Measurements from ENCODE around the gene TMA7. TPM values are rescaled to one million over a fixed set of nuclear protein-coding genes. Genes with fewer than 3 reads are reported as not detected.
A peak's percentile ranks its signal among the peaks of the same experiment; 100 is the strongest.

The TMA7 gene
- total and polyA plus RNA-seq, 2 of the 13 experiments (the other 11 are each of a cell fraction or from before 2014, with no cell fraction given), result 100 to 486 TPM

- TF ChIP-seq MAZ (IDR thresholded peaks at IDR 0.05; ENCODE audit: borderline replicate concordance, low read depth, low read length) (no peak; the same call in 1 of the 2 replicates), MAZ (CRISPR knock-in tag; IDR thresholded peaks at IDR 0.05; ENCODE audit: low read depth) (peak; percentile 81), ZNF724P (CRISPR knock-in tag; IDR thresholded peaks at IDR 0.05; ENCODE audit: borderline replicate concordance) (0 out of 2 replicates have a peak, but pooled peaks have one; percentile 22), ZNF800 (CRISPR knock-in tag; IDR thresholded peaks at IDR 0.05) (no peak), ZNF75D (CRISPR knock-in tag; IDR thresholded peaks at IDR 0.05; ENCODE audit: borderline replicate concordance) (no peak), ZGPAT (CRISPR knock-in tag; IDR thresholded peaks at IDR 0.05) (peak; percentile 72; the same call in 1 of the 2 replicates), POLR2AphosphoS5 (IDR thresholded peaks at IDR 0.05; ENCODE audit: low read depth, low read length) (peak; percentile 52; the same call in 1 of the 2 replicates), ZNF816 (CRISPR knock-in tag; IDR thresholded peaks at IDR 0.05; ENCODE audit: borderline replicate concordance) (peak; percentile 51; the same call in 1 of the 2 replicates), ZHX1 (CRISPR knock-in tag; IDR thresholded peaks at IDR 0.05; ENCODE audit: low read depth) (0 out of 2 replicates have a peak, but pooled peaks have one; percentile 71), LBX2 (CRISPR knock-in tag; IDR thresholded peaks at IDR 0.05; ENCODE audit: borderline replicate concordance) (no peak), ZNF234 (CRISPR knock-in tag; conservative IDR thresholded peaks at IDR 0.05) (no peak), REL (CRISPR knock-in tag; conservative IDR thresholded peaks at IDR 0.05) (no peak), NFRKB (IDR thresholded peaks at IDR 0.05) (no peak), TARDBP (CRISPR knock-in tag; IDR thresholded peaks at IDR 0.05) (peak; percentile 91), REPIN1 (CRISPR knock-in tag; IDR thresholded peaks at IDR 0.05; ENCODE audit: borderline replicate concordance, low read depth) (peak; percentile 45; the same call in 1 of the 2 replicates), CBX5 (CRISPR knock-in tag; IDR thresholded peaks at IDR 0.05; ENCODE audit: borderline replicate concordance) (peak; percentile 17; the same call in 1 of the 2 replicates), ZNF451 (CRISPR knock-in tag; IDR thresholded peaks at IDR 0.05) (peak; percentile 74; the same call in 1 of the 2 replicates), ZNF839 (CRISPR knock-in tag; IDR thresholded peaks at IDR 0.05; ENCODE audit: borderline replicate concordance) (no peak), THAP8 (CRISPR knock-in tag; IDR thresholded peaks at IDR 0.05; ENCODE audit: borderline replicate concordance) (no peak), ZBTB21 (CRISPR knock-in tag; IDR thresholded peaks at IDR 0.05) (no peak), SOX5 (CRISPR knock-in tag; IDR thresholded peaks at IDR 0.05; ENCODE audit: borderline replicate concordance) (peak; percentile 80), SMAD3 (CRISPR knock-in tag; IDR thresholded peaks at IDR 0.05) (0 out of 2 replicates have a peak, but pooled peaks have one; percentile 47)
Measured at GRCh38 chr3:48431224-48432029, 8.6 kb upstream of the TMA7 start (continued).
